ENCODE measurements around the gene QKI. TPM values are rescaled to one million over a fixed set of nuclear protein-coding genes. Genes with fewer than 3 reads are reported as not detected.

Gene QKI
- total RNA-seq, 6 experiments from 2014 or later, result 47.6 to 80.8 (median 76.3) TPM

- Histone ChIP-seq H3K27me3 (no peaks in the 10 kb centered on the region), H3K9me3 (no peaks in the 10 kb centered on the region), H3K4me1 (peaks cover 0 to 3% (median 0%) of the 10 kb centered on the region in 4 donors), H3K27ac (no peak overlapping the region), H3K4me3 (no peak overlapping the region), H3K36me3 (no peaks in the 10 kb centered on the region)
- no peak for ATAC-seq
- intact Hi-C loops (cut with DNase I), result no loop called here
- TF ChIP-seq CTCF (IDR thresholded peaks at IDR 0.05) (no peak), POLR2A (IDR thresholded peaks at IDR 0.05) (no peak)
- DNase-seq, result no peak
- 80% methylated on average over 4 of the region's 4 CpGs for WGBS (ENCODE audit: insufficient coverage, low coverage, low lambda C conversion rate, missing lambda C conversion rate)
These were observed 25.2 kb upstream of the QKI start for GRCh38 chr6:163389354-163389753.

GRCh38 chr6:163390770-163391169, 23.7 kb upstream of the QKI start:
- H3K36me3 ChIP-seq, result no peaks in the 10 kb centered on the region
- TF ChIP-seq POLR2A (IDR thresholded peaks at IDR 0.05) (no peak), CTCF (IDR thresholded peaks at IDR 0.05) (no peak)
- WGBS (ENCODE audit: insufficient coverage, low coverage, low lambda C conversion rate, missing lambda C conversion rate), result 80% methylated on average over 1 of the region's 1 CpG
- no peaks in the 10 kb centered on the region for H3K27me3 ChIP-seq
- no peak overlapping the region for H3K4me3 ChIP-seq
- H3K27ac ChIP-seq, result no peak overlapping the region
- H3K9me3 ChIP-seq, result no peaks in the 10 kb centered on the region
- intact Hi-C loops (cut with DNase I), result no loop called here
- ATAC-seq (no peak), DNase-seq (no peak)
- peaks cover 0 to 3% (median 0%) of the 10 kb centered on the region in 4 donors for H3K4me1 ChIP-seq

GRCh38 chr6:163391985-163392384, 22.5 kb upstream of the QKI start:
- intact Hi-C loops (cut with DNase I), result no loop called here
- 78% methylated on average over 2 of the region's 2 CpGs for WGBS (ENCODE audit: insufficient coverage, low coverage, low lambda C conversion rate, missing lambda C conversion rate)
- Histone ChIP-seq H3K4me1 (peaks cover 0 to 3% (median 0%) of the 10 kb centered on the region in 4 donors), H3K27ac (no peak overlapping the region), H3K27me3 (no peaks in the 10 kb centered on the region), H3K36me3 (no peaks in the 10 kb centered on the region), H3K9me3 (no peaks in the 10 kb centered on the region), H3K4me3 (no peak overlapping the region)
- ATAC-seq, result no peak
- no peak for TF ChIP-seq POLR2A (IDR thresholded peaks at IDR 0.05)
- no peak for TF ChIP-seq CTCF (IDR thresholded peaks at IDR 0.05)
- no peak for DNase-seq

GRCh38 chr6:163392533-163392932, 22.0 kb upstream of the QKI start:
- DNase-seq (peak in 2 of 3 donors; percentile 49 to 68), ATAC-seq (peak; percentile 76 to 85 (median 78))
- no peaks in the 10 kb centered on the region for H3K27me3 ChIP-seq
- WGBS (ENCODE audit: insufficient coverage, low coverage, low lambda C conversion rate, missing lambda C conversion rate), result 24% methylated on average over 2 of the region's 2 CpGs
- no peaks in the 10 kb centered on the region for H3K9me3 ChIP-seq
- TF ChIP-seq POLR2A (IDR thresholded peaks at IDR 0.05), result no peak
- intact Hi-C loops (cut with DNase I), result no loop called here
- no peaks in the 10 kb centered on the region for H3K36me3 ChIP-seq
- H3K4me1 ChIP-seq, result peaks cover 0 to 3% (median 0%) of the 10 kb centered on the region in 4 donors
- H3K27ac ChIP-seq, result no peak overlapping the region
- no peak overlapping the region for H3K4me3 ChIP-seq

- WGBS (ENCODE audit: insufficient coverage, low coverage, low lambda C conversion rate, missing lambda C conversion rate), result 73% methylated on average over 4 of the region's 5 CpGs
- ATAC-seq (peak in 2 of 4 donors; percentile 36 to 52), DNase-seq (no peak)
- intact Hi-C loops (cut with DNase I), result no loop called here
- Histone ChIP-seq H3K4me3 (no peak overlapping the region), H3K4me1 (peaks cover 0 to 5% (median 0%) of the 10 kb centered on the region in 4 donors), H3K27ac (peak overlapping the region in 1 of 3 donors; percentile 17), H3K27me3 (no peaks in the 10 kb centered on the region), H3K9me3 (no peaks in the 10 kb centered on the region), H3K36me3 (no peaks in the 10 kb centered on the region)
- TF ChIP-seq CTCF (IDR thresholded peaks at IDR 0.05), result no peak
- no peak for TF ChIP-seq POLR2A (IDR thresholded peaks at IDR 0.05)
These were observed 20.6 kb upstream of the QKI start for GRCh38 chr6:163393923-163394322.

Measured in right lobe of liver (tissue), 6 donors.